A673 (cell line): ENCODE measurements around the gene FOLH1.

Experiments
- CTCF ChIP-seq: fragments of 300-800, 200-600 bp; sonication (generic); conservative IDR thresholded peaks from 2 replicates; pipeline ENCODE4 v1.5.1; 2017; ENCODE audit warnings: low read depth, mild to moderate bottlenecking, antibody characterized with exemption, low read length, moderate library complexity, mixed read lengths
- EZH2 ChIP-seq: fragments of 200-600 bp; sonication (generic); IDR thresholded peaks from 2 replicates; pipeline ENCODE4 v1.6.1; 2017; ENCODE audit warnings: borderline replicate concordance, low read depth, mild to moderate bottlenecking, mixed read lengths, antibody characterized with exemption, low read length; ENCODE audit not compliant: poor library complexity, severe bottlenecking

GRCh38 chr11:49208006-49208721, at the start of gene FOLH1:
- peak; percentile 22 for TF ChIP-seq CTCF
- no peak for TF ChIP-seq EZH2
